T follicular helper cell (primary cell): ENCODE measurements around the gene PARN.
"Not testable (repeated sequence)": the region's sequence is repeated elsewhere in the genome, so short reads cannot be mapped to it uniquely, and the experiment has no call there.

Experiments
- DNase-seq: peaks from one replicate; pipeline ENCODE4 v3.0.0-alpha.2; 2020; ENCODE audit warnings: low read depth

Gene PARN

DNA sequence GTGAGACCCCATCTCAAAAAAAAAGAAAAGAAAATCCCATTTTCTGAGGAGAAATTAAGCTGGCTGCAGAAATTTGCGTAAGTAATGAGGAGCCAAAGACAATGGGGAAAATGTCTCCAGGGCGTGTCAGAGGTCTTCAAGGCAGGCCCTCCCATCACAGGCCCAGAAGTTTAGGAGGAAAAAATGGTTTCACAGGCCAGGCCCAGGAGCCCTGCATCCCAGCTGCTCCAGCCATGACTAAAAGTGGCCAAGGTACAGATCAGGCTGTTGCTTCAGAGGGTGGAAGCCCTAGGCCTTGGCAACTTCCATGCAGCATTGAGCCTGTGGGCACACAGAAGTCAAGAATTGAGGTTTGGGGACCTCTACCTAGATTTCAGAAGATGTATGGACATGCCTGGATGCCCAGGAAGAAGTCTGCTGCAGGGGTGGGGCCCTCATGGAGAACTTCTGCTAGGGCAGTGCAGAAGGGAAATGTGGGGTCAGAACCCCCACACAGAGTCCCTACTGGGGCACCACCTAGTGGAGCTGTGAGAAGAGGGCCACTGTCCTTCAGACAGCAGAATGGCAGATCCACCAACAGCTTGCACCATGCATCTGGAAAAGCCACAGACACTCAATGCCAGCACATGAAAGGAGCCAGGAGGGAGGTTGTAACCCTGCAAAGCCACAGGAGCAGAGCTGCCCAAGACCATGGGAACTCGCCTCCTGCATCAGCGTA, 55.2 kb downstream of the PARN start:
- DNase-seq = not testable (repeated sequence)

- no peak for DNase-seq
These were observed 57.5 kb downstream of the PARN start for GRCh38 chr16:14572535-14572934.

DNA sequence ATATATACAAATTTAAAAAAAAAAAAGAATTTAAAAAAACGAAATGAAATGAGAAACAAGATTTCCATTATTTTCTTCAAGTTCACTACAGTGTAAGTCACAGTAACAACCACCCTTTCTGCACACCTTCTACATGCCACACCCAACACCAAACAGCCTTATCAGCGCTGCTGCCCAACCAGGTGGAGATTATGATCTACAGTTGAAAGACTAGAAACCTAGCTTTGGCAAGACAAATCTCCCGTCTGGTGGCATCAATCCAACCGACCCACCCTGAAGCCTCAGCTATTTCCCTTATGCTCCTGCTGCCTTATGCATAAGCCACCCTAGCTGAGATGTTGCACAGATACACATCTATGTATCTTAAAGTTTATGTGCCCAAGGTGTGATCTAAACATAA, 60.8 kb downstream of the PARN start:
- DNase-seq = no peak

DNA sequence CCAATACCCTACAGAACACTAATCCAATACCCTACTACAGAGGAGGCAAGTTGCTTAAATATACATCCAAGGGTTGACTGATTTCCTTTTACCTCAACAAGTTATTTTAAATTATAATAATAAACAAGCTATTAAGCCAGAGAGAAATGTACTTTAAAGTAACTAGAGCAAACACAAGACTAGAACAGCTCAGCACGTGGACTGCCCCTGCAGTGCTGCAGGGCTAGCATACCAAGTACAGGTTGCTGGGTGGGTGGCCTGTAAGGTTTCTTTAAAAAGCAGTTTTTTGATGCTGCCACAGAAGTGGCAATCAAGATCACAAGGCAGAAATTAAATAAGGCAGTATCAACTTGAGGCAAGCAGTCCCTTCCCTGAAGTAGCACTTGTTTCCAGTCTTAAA, 63.5 kb downstream of the PARN start:
- no peak for DNase-seq

DNA sequence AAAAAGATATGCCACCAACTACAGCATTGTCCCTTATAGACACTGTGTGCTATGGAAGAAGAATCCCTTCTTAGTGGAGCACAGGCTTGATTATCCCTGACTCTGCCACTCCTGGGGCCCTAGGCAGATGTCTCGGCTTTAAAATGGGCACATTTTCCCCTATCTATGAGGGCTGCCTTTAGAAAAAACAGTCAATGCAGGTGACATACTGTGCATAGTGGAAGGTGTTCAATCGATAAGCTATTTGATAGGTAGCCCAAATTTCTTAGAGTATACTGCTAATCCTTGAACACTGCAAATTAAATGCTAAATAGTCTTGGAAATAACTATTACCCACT, 64.4 kb downstream of the PARN start:
- no peak for DNase-seq

GRCh38 chr16:14564861-14565687, 65.0 kb downstream of the PARN start:
- DNase-seq = no peak

- no peak for DNase-seq
These were observed 65.7 kb downstream of the PARN start for GRCh38 chr16:14564323-14564722.

GRCh38 chr16:14562691-14563491, 67.2 kb downstream of the PARN start:
- DNase-seq = no peak

- DNase-seq = no peak
These were observed 69.5 kb downstream of the PARN start for GRCh38 chr16:14560523-14560922.

- no peak for DNase-seq
These were observed 70.2 kb downstream of the PARN start for GRCh38 chr16:14559809-14560241.

DNA sequence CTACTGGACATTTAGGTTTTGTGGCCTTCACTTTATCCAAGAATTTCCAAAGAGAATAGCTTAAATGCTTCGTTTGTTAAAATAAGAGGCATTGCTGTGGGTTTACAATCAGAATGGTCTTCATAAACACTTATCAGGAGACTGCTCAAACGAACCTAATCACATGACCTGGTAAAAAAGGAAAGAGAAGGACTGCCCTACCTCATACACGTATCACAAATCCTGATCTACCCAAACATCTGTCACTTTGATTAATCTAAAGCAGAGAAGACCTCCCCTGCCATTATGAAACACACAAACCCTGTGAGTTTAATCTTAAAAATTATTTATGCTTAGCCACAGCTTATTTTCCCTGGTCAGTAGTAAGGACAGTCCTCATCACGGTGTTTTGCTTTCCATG, 76.6 kb downstream of the PARN start:
- no peak for DNase-seq

GRCh38 chr16:14549789-14550153, 80.3 kb downstream of the PARN start:
- no peak for DNase-seq

GRCh38 chr16:14548933-14549788, 80.9 kb downstream of the PARN start:
- DNase-seq = no peak

DNA sequence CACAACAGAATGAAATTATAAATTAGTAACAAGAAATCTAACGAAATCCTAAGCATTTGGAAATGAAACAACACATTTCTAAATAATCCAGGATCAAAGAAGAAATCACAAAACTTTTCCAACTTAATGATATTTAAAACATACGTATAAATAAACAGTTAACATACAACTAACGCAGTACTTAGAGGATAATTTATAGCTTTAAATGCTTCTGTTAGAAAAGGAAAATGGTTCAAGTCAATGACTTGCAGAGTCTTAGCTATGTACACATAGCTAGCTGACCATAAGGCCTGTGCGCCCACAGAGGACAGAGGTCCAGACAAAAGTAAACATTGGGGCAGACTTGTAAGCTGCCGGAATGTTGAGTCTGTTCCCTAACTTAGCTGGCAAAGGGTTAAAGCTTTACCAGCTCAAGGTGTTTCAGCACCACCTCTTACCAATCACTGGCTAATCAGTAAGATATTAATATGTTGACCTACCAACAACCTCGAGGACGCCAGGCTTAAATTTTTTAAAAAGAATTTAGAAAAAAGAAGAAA, 84.6 kb downstream of the PARN start:
- no peak for DNase-seq

DNA sequence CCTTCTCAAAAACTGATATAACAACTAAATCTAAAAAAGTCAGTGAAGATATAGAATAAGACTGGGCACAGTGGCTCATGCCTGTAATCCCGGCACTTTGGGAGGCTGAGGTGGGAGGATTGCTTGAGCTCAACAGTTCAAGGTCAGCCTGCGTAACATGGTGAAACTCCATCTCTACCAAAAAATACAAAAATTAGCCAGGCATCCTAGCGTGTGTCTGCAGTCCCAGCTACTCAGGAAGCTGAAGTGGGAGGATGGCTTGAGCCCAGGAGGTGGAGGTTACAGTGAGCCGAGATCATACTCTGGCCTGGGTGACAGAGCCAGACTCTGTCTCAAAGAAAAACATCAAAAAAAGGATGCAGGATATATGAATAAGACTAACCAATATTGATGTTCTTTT, 85.2 kb downstream of the PARN start:
- not testable (repeated sequence) for DNase-seq

DNA sequence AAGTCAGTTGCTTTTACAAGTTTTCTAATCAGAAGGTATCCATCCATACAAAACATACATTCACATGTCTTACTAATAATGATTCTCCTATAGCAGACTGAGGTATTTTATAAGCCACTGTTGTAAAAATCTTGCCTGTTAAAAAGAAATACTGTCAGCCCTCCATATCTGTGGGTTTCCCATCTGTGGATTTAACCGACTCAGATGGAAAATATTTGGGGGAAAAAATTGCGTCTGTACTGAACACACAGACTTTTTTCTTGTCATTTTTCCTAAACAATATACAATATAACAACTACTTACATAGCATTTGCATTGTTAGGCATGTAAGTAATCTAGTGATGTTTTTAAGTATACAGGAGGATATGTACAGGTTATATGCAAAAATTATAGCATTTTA, 90.4 kb downstream of the PARN start:
- DNase-seq = no peak

DNA sequence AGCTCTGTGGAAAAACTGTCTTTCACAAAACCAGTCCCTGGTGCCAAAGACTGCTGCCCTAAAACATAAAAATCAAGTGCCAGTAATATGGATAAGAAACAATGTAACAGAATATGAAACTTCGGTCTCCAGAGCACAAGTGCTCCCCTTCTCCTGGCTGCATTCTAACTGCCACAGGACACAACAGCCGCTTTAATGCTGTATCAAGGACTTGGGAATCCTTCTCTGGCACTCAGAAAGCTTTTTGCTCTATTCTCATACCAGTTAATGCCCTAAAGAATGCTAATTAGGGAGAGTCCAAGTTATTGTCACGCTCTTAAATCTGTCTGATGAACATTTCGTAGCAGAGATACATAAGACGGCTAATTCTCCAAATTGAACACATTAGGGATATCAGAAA, 90.9 kb downstream of the PARN start:
- no peak for DNase-seq

- DNase-seq = no peak
These were observed 91.5 kb downstream of the PARN start for GRCh38 chr16:14538604-14539003.

DNA sequence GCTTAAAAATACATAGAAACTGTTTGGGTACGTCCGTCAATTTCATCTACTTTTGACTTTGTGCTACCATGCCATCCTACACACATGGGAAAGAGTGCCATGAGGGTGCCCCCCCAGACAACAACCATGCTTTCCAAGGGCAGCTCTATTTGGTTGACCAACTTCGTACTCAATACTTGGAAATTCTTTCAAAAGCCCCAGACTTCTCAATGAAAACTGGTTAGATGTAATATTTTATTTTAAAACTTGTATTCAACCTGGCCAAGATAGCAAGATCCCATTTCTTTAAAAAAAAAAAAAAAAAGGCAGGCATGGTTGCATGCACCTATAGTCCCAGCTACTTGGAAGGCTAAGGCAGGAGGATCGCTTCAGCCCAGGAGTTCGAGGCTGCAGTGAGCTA, 98.4 kb downstream of the PARN start:
- no peak for DNase-seq

GRCh38 chr16:14531101-14531500, 99.0 kb downstream of the PARN start:
- DNase-seq = no peak

DNA sequence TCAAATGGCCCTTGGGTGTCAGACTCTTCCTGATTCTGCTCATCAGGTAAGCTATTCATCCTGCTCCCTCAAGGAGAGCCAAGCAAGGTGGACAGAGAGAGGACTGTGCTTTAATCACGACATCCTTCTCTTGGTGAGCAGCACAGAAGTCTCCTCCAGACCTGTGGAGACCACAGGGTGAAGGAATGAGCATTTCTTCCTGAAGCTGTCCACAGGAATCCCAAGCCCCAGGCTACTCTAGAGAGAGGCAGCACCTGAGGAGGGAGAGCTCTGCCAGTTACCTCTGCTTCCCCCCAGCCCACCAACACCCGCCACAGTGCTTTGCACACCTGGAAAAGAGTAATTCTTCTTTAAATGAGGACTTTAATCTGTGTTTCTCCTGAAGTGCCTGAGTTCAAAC, 100.0 kb downstream of the PARN start:
- DNase-seq = no peak
